GM12864 (cell line): ENCODE data around the gene LANCL3.
"Not testable (repeated sequence)": the region's sequence is repeated elsewhere in the genome, so short reads cannot be mapped to it uniquely, and the experiment has no call there.

Source experiments
- DNase-seq: peaks from one replicate; pipeline ENCODE4 v3.0.0-alpha.2; 2011; ENCODE audit warnings: low read depth
- H3K4me3 ChIP-seq: 2 replicates; pipeline ENCODE4 v1.5.1; 2011; ENCODE audit warnings: mild to moderate bottlenecking, low read depth, low read length, control low read depth
- TF ChIP-seq, protein P1 (sequence below): IDR thresholded peaks from 2 replicates; pipeline ENCODE4 v1.5.1; 2011; ENCODE audit warnings: low read depth, mild to moderate bottlenecking, moderate library complexity, low read length, control low read depth, inconsistent platforms; ENCODE audit errors: missing control alignments

Gene LANCL3

DNA sequence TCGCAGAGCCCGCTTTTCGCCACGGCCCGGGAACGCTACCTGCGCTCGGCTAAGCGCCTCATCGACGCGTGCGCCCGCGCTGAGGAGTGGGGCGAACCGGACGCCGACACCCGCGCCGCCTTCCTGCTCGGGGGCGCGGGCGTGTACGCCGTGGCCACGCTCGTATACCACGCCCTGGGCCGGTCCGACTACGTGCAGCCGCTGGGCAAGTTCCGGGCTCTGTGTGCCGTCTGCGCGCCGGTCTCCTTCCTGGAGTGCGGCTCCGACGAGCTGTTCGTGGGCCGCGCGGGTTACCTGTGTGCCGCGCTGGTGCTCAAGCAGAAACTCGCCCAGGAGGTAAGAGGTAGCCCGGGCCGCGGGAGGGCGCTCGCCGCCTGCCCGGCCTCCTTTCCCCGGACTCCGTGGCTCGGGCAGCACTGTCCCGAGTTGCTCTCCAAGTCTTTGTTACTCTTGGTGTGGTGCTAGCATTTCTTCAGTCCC, 687 bp downstream of the LANCL3 start:
- not testable (repeated sequence) for DNase-seq
- TF ChIP-seq, protein P1, sequence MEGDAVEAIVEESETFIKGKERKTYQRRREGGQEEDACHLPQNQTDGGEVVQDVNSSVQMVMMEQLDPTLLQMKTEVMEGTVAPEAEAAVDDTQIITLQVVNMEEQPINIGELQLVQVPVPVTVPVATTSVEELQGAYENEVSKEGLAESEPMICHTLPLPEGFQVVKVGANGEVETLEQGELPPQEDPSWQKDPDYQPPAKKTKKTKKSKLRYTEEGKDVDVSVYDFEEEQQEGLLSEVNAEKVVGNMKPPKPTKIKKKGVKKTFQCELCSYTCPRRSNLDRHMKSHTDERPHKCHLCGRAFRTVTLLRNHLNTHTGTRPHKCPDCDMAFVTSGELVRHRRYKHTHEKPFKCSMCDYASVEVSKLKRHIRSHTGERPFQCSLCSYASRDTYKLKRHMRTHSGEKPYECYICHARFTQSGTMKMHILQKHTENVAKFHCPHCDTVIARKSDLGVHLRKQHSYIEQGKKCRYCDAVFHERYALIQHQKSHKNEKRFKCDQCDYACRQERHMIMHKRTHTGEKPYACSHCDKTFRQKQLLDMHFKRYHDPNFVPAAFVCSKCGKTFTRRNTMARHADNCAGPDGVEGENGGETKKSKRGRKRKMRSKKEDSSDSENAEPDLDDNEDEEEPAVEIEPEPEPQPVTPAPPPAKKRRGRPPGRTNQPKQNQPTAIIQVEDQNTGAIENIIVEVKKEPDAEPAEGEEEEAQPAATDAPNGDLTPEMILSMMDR: peak; percentile 42
- peak overlapping the region; percentile 3; the same call in 1 of the 2 replicates for H3K4me3 ChIP-seq

DNA sequence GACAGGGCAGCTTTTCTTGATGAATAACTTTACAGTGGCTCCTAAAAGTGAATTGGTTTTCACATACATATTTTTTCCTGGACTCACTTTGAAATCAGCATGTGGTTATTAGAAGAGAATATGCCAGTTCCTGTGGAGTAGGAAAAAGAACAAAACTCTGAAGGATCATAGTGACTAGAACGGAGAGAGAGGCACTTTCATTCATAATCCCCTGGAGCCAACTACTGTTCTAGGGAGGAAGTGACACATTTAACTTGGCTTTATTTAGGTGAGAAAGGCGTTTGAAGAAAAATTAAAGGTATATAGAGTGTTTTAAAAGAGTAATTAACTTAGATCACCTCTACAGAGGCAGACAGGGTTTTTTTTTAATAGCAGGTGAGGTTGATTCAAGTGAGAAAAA, 1.7 kb downstream of the LANCL3 start:
- not testable (repeated sequence) for DNase-seq, H3K4me3 ChIP-seq

DNA sequence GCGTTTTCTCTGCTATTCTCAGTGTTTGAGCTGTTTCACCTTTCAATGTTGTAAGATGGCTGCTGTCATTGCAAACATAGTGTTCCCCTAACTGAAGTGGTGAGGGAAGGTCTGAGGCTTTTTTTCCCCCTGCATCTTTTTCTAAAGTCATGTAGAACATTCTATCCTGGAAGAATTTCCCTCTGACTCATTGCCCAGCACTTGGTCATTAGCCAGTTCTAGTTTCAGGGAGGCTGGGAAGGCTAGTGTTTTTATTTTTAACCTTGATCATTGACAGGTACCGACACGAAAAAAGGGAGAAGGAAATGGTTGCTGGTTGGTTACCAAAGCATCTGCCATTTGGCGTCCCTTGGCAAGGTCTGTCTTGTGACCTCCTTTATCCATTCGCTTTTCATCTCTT, 6.6 kb downstream of the LANCL3 start:
- TF ChIP-seq, protein P1: no peak
- DNase-seq: no peak
- H3K4me3 ChIP-seq: no peak overlapping the region

DNA sequence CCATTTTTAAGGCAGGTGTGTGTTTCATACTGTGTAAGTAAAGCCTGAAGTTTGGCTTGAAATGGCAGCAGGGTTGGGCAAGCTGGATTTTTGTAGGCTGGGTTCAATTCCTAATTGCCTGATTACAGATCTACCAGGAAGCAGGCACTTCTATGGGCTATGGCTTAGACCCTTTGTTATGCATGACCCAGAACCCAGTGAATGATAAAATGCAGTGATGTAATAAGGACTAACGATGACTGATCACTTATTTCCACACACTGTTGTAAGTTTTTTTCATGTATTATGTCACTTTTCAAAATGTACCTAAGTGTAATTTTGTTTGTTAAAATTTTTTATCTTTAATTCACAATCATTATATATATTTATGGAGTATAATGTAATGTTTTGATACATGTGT, 8.6 kb downstream of the LANCL3 start:
- no peak for DNase-seq
- H3K4me3 ChIP-seq: no peak overlapping the region
- TF ChIP-seq, protein P1: no peak

DNA sequence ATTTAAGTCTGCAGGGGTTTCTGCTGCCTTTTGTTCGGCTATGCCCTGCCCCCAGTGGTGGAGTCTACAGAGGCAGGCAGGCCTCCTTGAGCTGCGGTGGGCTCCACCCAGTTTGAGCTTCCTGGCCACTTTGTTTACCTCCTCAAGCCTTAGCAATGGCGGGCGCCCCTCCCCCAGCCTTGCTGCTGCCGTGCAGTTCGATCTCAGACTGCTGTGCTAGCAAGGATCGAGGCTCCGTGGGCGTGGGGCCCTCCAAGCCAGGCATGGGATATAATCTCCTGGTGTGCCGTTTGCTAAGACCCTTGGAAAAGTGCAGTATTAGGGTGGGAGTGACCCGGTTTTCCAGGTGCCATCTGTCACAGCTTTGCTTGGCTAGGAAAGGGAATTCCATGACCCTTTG, 15.9 kb downstream of the LANCL3 start:
- not testable (repeated sequence) for DNase-seq, H3K4me3 ChIP-seq

DNA sequence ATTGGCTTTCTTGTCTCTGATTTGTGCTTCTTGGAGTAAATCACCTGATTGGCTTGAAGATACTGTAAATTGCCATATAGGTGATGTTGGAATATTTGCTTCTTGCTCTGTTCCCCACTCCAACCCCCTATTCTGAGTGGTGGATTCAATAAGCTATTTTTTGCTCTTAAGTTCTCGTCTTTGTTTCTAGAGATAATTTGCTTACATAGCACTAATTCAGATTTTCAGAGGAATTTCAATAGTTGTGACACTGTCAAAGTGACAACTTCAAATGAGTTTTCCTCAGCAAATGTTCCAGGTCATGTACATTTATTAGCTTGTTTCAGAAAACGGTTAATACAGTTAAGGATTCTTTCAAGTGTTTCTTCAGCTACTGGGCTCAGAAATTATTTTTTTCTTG, 18.6 kb downstream of the LANCL3 start:
- no peak overlapping the region for H3K4me3 ChIP-seq
- no peak for DNase-seq
- TF ChIP-seq, protein P1: no peak

DNA sequence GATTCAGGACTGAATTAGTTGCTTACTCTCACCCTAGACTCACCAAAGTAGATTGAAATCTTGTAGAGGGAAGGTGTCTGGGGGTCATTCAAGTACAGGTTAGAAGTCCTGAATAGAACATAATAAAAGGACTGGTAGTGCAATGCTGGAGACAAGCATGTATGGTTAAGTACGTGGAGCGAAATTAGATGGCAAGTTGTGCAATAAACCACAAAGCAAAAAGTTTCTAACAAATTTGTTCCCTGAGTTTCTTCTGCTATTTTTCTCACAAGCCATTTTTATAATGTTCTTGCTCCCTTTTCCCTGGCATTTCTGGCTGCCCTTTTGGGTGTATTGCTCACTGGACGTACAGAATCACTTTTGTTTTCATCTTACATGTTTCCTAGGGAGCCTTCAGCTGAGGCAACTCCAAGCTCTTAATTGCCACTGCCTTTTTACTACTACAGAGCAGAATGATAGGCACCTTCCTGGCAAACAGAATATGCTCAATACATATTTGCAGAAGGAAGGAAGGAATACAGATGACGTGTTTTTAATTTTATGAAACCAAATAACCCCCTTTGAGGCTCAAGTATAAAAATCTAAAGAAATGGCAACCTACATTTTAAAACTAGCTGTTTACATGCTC, 23.4 kb downstream of the LANCL3 start:
- no peak for DNase-seq
- TF ChIP-seq, protein P1: no peak
- no peak overlapping the region for H3K4me3 ChIP-seq

DNA sequence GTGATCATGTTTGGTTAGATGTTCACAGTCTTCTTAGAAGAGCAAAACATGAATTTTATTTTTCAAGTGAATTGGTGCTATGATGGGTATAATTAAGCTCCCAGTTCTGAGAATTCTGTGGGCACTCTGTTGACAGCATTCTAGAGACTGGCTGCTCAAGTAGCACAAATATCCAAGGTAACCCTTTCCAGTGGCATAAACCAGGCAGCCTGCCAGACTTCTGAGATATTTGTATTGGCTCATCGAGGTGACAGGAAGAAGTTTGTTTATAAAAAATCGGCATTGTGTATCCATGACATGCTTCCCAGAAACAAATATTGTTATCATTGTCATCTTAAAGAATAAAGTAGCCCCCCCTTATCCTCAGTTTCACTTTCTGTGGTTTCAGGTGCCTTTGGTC, 28.3 kb downstream of the LANCL3 start:
- TF ChIP-seq, protein P1: no peak
- no peak for DNase-seq
- no peak overlapping the region for H3K4me3 ChIP-seq
